Mesothelial cell of epicardium (in vitro differentiated cells): ENCODE measurements around the gene ETHE1. TPM values are rescaled to one million over a fixed set of nuclear protein-coding genes. Genes with fewer than 3 reads are reported as not detected.
"Not testable (repeated sequence)": the region's sequence is repeated elsewhere in the genome, so short reads cannot be mapped to it uniquely, and the experiment has no call there.

Source experiments
- DNase-seq, 2 experiments: peaks; one replicate each; pipeline ENCODE4 v3.0.0; 2021; ENCODE audit warnings: low spot score in 2 of 2; ENCODE audit not compliant: unreplicated experiment in 2 of 2
- H3K27ac Mint-ChIP-seq: 2 replicates; pipeline ENCODE4 v1.8.0; 2021; ENCODE audit warnings: mixed read lengths
- H3K27me3 Mint-ChIP-seq: 2 replicates; pipeline ENCODE4 v1.8.0; 2021; ENCODE audit warnings: low read depth, mixed read lengths
- H3K36me3 Mint-ChIP-seq: 2 replicates; pipeline ENCODE4 v1.8.0; 2021; ENCODE audit warnings: mixed read lengths
- H3K4me1 Mint-ChIP-seq: 2 replicates; pipeline ENCODE4 v1.8.0; 2021; ENCODE audit warnings: mixed read lengths
- H3K4me3 Mint-ChIP-seq: 2 replicates; pipeline ENCODE4 v1.8.0; 2021; ENCODE audit warnings: mild to moderate bottlenecking, moderate library complexity, mixed read lengths
- H3K9me3 Mint-ChIP-seq: 2 replicates; pipeline ENCODE4 v1.8.0; 2021; ENCODE audit warnings: mixed read lengths
- total RNA-seq: library from RNA; stranded (reverse); gene quantifications from 3 replicates; pipeline ENCODE4 v1.2.1, GENCODE V29; 2021
- TF ChIP-seq, protein P1 (sequence below): fragments of 200-600 bp; sonication (generic); IDR thresholded peaks from one replicate; pipeline ENCODE4 v1.5.0; 2021; ENCODE audit warnings: antibody characterized with exemption; ENCODE audit not compliant: unreplicated experiment

The ETHE1 gene
- total RNA-seq, 1 donor from 2014 or later = 27.9 TPM

DNA sequence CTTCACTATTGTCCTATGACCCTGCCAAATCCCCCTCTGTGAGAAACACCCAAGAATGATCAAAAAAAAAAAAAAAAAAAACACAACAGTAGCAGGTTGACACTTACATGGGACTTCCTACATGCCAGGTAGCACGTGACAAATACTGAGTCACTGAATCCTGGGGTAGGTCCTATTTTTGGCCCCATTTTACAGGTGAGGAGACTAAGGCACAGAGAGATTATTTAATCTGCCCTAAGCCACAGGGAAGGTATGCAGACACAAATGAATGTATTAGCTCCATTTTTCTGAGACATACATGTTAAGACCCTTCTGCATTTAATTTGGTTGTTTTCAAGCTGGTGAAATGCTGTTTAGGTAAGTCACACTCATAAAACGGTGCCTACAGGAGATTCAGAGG is 21.7 kb upstream of the ETHE1 start:
- Mint-ChIP-seq H3K36me3 (peaks cover 30% of the 10 kb centered on the region), H3K27ac (no peak overlapping the region), H3K9me3 (no peaks in the 10 kb centered on the region), H3K27me3 (no peaks in the 10 kb centered on the region), H3K4me1 (no peaks in the 10 kb centered on the region), H3K4me3 (no peak overlapping the region)
- TF ChIP-seq, protein P1, sequence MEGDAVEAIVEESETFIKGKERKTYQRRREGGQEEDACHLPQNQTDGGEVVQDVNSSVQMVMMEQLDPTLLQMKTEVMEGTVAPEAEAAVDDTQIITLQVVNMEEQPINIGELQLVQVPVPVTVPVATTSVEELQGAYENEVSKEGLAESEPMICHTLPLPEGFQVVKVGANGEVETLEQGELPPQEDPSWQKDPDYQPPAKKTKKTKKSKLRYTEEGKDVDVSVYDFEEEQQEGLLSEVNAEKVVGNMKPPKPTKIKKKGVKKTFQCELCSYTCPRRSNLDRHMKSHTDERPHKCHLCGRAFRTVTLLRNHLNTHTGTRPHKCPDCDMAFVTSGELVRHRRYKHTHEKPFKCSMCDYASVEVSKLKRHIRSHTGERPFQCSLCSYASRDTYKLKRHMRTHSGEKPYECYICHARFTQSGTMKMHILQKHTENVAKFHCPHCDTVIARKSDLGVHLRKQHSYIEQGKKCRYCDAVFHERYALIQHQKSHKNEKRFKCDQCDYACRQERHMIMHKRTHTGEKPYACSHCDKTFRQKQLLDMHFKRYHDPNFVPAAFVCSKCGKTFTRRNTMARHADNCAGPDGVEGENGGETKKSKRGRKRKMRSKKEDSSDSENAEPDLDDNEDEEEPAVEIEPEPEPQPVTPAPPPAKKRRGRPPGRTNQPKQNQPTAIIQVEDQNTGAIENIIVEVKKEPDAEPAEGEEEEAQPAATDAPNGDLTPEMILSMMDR = no peak
- DNase-seq = no peak

DNA sequence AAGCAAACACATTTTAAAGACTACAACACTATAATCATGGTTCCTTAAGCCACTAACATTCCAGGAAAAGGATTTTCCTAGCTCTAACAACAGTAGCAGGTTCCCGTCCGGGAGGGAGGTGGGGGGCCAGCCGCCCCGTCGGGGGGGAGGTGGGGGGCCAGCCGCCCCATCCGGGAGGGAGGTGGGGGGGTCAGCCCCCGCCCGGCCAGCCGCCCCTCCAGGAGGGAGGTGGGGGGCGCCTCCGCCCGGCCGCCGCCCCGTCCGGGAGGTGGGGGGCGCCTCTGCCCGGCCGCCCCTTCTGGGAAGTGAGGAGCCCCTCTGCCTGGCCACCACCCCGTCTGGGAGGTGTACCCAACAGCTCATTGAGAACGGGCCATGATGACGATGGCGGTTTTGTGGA is 20.9 kb upstream of the ETHE1 start:
- H3K4me3 Mint-ChIP-seq, H3K4me1 Mint-ChIP-seq, H3K9me3 Mint-ChIP-seq, H3K27me3 Mint-ChIP-seq, DNase-seq, H3K27ac Mint-ChIP-seq: not testable (repeated sequence)
- H3K36me3 Mint-ChIP-seq = peaks cover 38% of the 10 kb centered on the region

DNA sequence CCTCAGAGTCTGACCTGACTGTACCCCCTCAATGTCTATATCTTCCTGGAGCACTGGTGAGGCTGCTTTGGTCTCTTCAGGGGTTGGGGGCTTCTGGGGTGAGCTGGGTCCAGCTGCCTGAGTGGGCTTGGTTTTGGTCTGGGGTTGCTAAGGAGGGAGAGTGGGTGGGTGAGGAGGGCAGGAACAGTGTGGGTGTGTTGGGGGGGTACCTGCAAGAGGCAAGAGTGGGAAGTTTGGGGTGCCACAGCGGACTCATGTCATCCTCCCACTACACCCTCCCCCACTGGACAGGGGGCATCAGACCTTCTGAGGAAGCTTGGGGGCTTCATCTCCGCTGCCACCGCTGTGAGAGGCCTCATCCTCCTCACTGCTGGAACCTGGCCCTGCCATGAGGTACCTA is 19.6 kb upstream of the ETHE1 start:
- H3K27ac Mint-ChIP-seq = no peak overlapping the region
- no peaks in the 10 kb centered on the region for H3K27me3 Mint-ChIP-seq
- TF ChIP-seq, protein P1 = no peak

GRCh38 chr19:43545981-43546380 is 19.0 kb upstream of the ETHE1 start:
- Mint-ChIP-seq H3K4me3 (no peak overlapping the region), H3K27me3 (no peaks in the 10 kb centered on the region), H3K9me3 (no peaks in the 10 kb centered on the region), H3K4me1 (no peaks in the 10 kb centered on the region), H3K36me3 (peaks cover 40% of the 10 kb centered on the region), H3K27ac (no peak overlapping the region)
- TF ChIP-seq, protein P1 = no peak
- DNase-seq = no peak

More for the DNA sequence above, 19.6 kb upstream of the ETHE1 start:
- Mint-ChIP-seq H3K4me1 (no peaks in the 10 kb centered on the region), H3K9me3 (no peaks in the 10 kb centered on the region), H3K36me3 (peaks cover 42% of the 10 kb centered on the region), H3K4me3 (no peak overlapping the region)
- no peak for DNase-seq

- H3K27ac Mint-ChIP-seq = no peak overlapping the region
- TF ChIP-seq, protein P1 = no peak
- no peaks in the 10 kb centered on the region for H3K4me1 Mint-ChIP-seq
- H3K27me3 Mint-ChIP-seq = no peaks in the 10 kb centered on the region
- no peak for DNase-seq
- H3K36me3 Mint-ChIP-seq = peaks cover 41% of the 10 kb centered on the region
- peaks cover 3% of the 10 kb centered on the region for H3K9me3 Mint-ChIP-seq
- H3K4me3 Mint-ChIP-seq = no peak overlapping the region
Observed at GRCh38 chr19:43545276-43545675, 18.3 kb upstream of the ETHE1 start.

DNA sequence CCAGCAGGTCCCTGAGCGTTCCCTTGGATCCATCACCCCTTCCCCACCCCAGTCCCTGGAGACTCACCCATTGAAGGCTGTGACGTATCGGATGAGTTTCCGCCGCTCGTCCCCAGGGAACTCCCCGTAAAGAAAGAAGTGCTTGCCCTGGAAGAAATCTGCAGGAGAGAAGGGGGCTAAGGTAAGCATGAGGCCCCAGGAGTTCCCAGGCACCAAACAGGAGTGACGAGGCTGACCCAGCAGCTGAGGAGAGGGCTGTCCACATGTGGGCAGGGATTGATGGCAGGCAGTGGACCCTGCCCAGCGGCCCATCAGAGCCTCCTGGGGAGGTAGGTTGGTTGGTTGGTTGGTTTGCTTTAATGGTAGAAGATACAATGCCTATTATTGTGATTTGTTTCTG is 17.1 kb upstream of the ETHE1 start:
- H3K9me3 Mint-ChIP-seq = peaks cover 11% of the 10 kb centered on the region
- peaks cover 51% of the 10 kb centered on the region for H3K36me3 Mint-ChIP-seq
- H3K27ac Mint-ChIP-seq = no peak overlapping the region
- no peaks in the 10 kb centered on the region for H3K4me1 Mint-ChIP-seq
- no peak overlapping the region for H3K4me3 Mint-ChIP-seq
- TF ChIP-seq, protein P1 = no peak
- no peak for DNase-seq
- H3K27me3 Mint-ChIP-seq = no peaks in the 10 kb centered on the region
